Activated T-cell treated with anti-CD3 and anti-CD28 coated beads for 48 hours (primary cell): ENCODE measurements around the gene SLC12A6.
"Not testable (repeated sequence)": the region's sequence is repeated elsewhere in the genome, so short reads cannot be mapped to it uniquely, and the experiment has no call there.

ENCODE experiments used
- DNase-seq: peaks from one replicate; pipeline ENCODE4 v3.0.0-alpha.2; 2020; ENCODE audit warnings: low read depth

Gene SLC12A6

GRCh38 chr15:34337557-34338306 lies at the start of gene SLC12A6:
Gene SLC12A6, minus strand, starts transcription at chr15:34337781. Its CDS starts 1,101 bp downstream, at chr15:34336680.
- DNase-seq, result peak; percentile 92

- not testable (repeated sequence) for DNase-seq
These were observed 44.4 kb upstream of the SLC12A6 start for GRCh38 chr15:34381829-34382521.

GRCh38 chr15:34380491-34380890 lies 42.9 kb upstream of the SLC12A6 start:
- DNase-seq, result not testable (repeated sequence)

GRCh38 chr15:34376856-34377255 lies 39.3 kb upstream of the SLC12A6 start:
- DNase-seq, result no peak

GRCh38 chr15:34375541-34375940 lies 38.0 kb upstream of the SLC12A6 start:
- DNase-seq, result not testable (repeated sequence)

GRCh38 chr15:34374816-34375215 lies 37.2 kb upstream of the SLC12A6 start:
- no peak for DNase-seq

GRCh38 chr15:34373951-34374350 lies 36.4 kb upstream of the SLC12A6 start:
- DNase-seq, result no peak

- DNase-seq, result no peak
These were observed 33.1 kb upstream of the SLC12A6 start for GRCh38 chr15:34370643-34371042.

GRCh38 chr15:34370129-34370528 lies 32.5 kb upstream of the SLC12A6 start:
- no peak for DNase-seq

GRCh38 chr15:34367101-34368081 lies 29.8 kb upstream of the SLC12A6 start, which contains the start of gene LPCAT4:
Gene LPCAT4, minus strand, starts transcription at chr15:34367196. Its CDS starts 96 bp downstream, at chr15:34367100.
- DNase-seq, result peak; percentile 86

GRCh38 chr15:34366271-34367065 lies 28.9 kb upstream of the SLC12A6 start:
- DNase-seq, result peak; percentile 39

GRCh38 chr15:34365836-34366235 lies 28.3 kb upstream of the SLC12A6 start:
- DNase-seq, result no peak

GRCh38 chr15:34365091-34365825 lies 27.7 kb upstream of the SLC12A6 start:
- no peak for DNase-seq

- no peak for DNase-seq
These were observed 26.5 kb upstream of the SLC12A6 start for GRCh38 chr15:34364041-34364440.

GRCh38 chr15:34362047-34362773 lies 24.6 kb upstream of the SLC12A6 start:
- no peak for DNase-seq

- DNase-seq, result no peak
These were observed 23.7 kb upstream of the SLC12A6 start for GRCh38 chr15:34361278-34361677.

GRCh38 chr15:34360298-34360697 lies 22.7 kb upstream of the SLC12A6 start:
- no peak for DNase-seq

GRCh38 chr15:34359416-34359815 lies 21.8 kb upstream of the SLC12A6 start:
- no peak for DNase-seq

GRCh38 chr15:34358948-34359347 lies 21.4 kb upstream of the SLC12A6 start:
- DNase-seq, result no peak

- DNase-seq, result no peak
These were observed 20.8 kb upstream of the SLC12A6 start for GRCh38 chr15:34358367-34358766.
